Measurements from ENCODE around the gene TMEM151B.

- TF ChIP-seq CTCF (IDR thresholded peaks at IDR 0.05; ENCODE audit: low read depth, low read length) (no peak), EZH2phosphoT487 (IDR thresholded peaks at IDR 0.05; ENCODE audit: low read depth) (no peak)
Measured at GRCh38 chr6:44298055-44298803, 28.0 kb downstream of the TMEM151B start.

Measured in OCI-LY3 (cell line).